GM19099 (cell line): Measurements from ENCODE around the gene PTCHD1.

ENCODE experiments used
- POLR2A ChIP-seq: IDR thresholded peaks from 3 replicates; pipeline ENCODE4 v1.6.1; 2011; ENCODE audit warnings: low read depth; ENCODE audit not compliant: insufficient read length; ENCODE audit errors: extremely low read depth

Gene PTCHD1

DNA sequence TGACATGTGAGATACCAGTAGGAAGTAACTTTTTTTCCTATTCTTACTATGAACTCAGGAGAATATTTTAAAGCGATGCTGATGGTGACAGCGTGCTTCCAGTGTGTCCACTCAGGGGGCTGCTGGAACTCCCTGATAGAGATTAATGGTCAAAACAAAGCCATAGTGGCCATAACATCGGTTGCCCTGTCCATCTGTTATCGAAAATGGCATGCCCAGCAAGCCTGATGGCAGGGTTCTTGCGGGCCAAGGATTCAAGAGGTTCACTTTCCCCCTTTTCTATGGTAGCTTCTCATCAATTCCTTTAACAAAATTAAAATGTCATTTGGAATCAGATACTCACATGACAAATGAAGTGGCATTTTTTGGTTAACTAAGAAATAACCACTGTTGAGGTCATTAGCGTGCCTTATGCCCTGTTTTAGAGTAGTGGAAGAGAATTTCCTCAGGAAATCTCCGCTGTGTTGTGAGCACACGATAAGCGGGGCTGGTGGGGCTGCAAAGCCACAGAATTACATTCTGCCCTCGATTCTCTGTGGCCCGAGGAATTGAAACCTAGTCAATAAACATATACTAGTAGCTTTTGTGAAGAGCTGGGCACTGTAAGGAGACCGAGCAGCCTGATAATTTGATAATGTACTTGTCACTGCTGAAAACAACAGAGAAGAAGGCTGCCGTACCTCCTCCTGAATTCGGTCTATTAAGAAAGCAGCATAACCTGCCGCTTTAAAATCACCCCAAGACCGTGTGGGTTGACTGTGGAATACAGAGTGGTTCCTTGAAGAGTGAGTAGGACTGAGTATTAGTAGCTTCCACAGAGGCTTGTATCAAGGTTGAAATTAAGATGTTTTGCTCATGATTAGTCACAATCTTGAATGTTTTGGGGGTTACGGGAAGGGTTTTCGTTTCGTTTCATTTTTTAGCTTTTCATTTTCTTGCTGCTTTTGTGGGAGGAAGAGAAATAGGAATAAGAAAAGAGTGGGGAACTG is 46.7 kb downstream of the PTCHD1 start:
- TF ChIP-seq POLR2A: no peak

- no peak for TF ChIP-seq POLR2A
Measured at GRCh38 chrX:23382572-23382971, 47.9 kb downstream of the PTCHD1 start.

GRCh38 chrX:23383411-23383810 is 48.8 kb downstream of the PTCHD1 start:
- no peak for TF ChIP-seq POLR2A

GRCh38 chrX:23385242-23385641 is 50.6 kb downstream of the PTCHD1 start:
- no peak for TF ChIP-seq POLR2A

- TF ChIP-seq POLR2A: no peak
Measured at GRCh38 chrX:23386260-23386659, 51.6 kb downstream of the PTCHD1 start.

DNA sequence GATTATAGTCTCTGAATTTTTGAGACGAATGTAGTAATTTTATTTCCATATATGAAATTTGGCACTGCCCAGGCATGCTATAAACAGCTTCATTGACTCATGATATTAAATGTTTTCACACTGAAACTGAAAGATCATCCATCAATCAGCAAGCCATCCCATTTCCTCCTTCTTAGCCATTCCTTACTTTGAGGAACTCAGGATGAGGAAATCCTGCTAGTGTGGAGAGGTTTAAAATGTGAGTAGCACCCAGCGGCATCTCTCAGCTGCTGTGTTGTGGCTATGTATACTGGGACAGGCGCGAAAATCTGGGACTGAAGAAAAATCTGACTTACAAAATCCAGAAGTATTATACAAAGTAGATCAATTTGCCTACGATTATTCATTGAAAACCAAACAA is 52.1 kb downstream of the PTCHD1 start:
- TF ChIP-seq POLR2A: no peak

DNA sequence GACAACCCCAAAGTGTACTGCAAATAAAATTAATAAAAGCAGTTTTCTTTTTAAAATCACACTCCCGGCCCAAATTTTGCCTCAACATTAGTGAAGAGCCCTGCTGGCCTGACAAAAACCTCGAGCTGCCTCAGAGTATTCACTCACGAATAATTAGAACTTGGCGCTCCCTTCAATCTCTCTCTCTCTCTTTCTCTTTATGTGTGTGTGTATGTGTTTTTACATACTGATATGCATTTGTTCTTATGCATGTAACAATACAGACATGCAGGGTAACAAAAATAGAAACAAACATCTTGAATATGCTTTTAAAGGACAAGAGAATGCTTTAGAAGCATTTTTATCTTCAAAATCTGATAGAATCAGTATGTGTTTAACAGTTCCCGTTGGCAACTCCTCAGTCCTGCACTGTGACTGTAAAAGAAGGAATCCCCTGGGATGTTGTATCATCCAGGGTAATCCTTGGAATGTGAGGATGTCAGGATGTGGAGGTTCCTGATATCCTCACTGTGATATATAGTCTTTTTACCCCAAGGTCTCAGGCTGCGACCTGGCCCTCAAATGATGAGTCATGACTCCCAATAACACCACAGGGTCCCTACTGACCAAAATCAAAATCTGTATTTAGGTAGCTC is 53.0 kb downstream of the PTCHD1 start:
- no peak for TF ChIP-seq POLR2A

GRCh38 chrX:23389196-23389792 is 54.6 kb downstream of the PTCHD1 start:
- no peak for TF ChIP-seq POLR2A

DNA sequence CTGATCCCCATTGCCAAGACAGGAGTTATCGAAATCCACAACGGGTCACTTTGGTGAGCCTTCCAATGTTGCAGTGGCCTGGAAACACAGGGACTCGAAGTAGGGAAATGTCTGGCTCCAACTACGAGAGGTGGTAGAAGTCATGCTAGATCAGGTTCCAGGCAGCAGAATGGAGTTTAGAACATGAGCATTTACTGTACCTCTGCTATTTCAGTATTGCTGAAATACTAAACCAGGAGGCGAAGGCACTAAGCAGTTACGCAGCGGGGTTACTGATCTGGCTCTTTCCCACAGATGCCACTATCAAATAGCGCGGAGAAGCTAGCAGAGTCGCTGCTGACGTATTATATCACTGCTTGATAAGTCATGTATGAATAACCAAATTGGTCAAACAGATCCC is 56.3 kb downstream of the PTCHD1 start:
- no peak for TF ChIP-seq POLR2A

DNA sequence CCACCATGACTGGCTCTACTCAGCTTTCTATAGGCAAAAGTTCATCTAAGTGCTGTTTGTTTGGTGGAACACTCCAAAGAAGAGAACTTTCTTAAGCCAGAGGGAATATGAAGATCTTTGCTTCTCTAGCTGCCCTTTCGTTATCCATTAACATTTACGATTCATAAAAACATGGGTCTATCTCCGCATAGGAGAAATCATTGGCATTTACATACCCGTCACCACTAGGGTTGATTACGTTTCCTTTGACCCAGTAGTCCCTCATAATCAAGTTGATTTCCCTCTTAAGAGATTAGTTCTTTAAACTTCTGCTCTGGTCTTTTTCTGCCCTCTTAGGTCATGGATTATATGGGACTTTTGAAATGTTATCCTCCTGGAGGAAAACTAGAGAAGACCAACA is 57.5 kb downstream of the PTCHD1 start:
- no peak for TF ChIP-seq POLR2A

- no peak for TF ChIP-seq POLR2A
Measured at GRCh38 chrX:23394421-23394820, 59.8 kb downstream of the PTCHD1 start.

GRCh38 chrX:23396263-23396662 is 61.6 kb downstream of the PTCHD1 start:
- no peak for TF ChIP-seq POLR2A

- no peak for TF ChIP-seq POLR2A
Measured at GRCh38 chrX:23398570-23398969, 63.9 kb downstream of the PTCHD1 start.

GRCh38 chrX:23403849-23404248 is 69.2 kb downstream of the PTCHD1 start:
- no peak for TF ChIP-seq POLR2A

- TF ChIP-seq POLR2A: no peak
Measured at GRCh38 chrX:23422912-23423311, 88.3 kb downstream of the PTCHD1 start.

DNA sequence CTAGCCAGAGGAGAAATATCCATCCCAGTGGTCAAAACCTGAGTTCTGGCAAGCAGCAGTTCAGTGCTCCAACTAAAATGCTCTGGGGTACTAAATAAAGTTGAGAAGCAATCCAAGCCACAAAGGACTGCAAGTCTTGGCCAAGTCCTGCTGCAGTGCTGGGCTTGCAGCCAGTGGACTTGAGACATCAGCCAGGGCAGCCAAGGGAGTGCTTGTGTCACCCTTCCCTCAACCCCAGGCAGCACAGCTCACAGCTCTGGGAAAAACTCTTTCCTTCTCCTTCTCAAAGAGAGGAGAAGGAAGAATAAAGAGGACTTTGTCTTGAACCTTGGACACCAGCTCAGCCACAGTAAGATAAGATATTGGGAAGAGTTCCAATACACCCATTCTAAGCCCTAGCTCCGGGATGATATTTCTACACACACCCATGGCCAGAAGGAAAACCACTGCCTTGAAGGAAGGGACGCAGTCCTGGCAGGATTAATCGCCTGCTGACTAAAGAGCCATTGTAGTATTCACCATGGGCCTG is 99.8 kb downstream of the PTCHD1 start:
- no peak for TF ChIP-seq POLR2A

DNA sequence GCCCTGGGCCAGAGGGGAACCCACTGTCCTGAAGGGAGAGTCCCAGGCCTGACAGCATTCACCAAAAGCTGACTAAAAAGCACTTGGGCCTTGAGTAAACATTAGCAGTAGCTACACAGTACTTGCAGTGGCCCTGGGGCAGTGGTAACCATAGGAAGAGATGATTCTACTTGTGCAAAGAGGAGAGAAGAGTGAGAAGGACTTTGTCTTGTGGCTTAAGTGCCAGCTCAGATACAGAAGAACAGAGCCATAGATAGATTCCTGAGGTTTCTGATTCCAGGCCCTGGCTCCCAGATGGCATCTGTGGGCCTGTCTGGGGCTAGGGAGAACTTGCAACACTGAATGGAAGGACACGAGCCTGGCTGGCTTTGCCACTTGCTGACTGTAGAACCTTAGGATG is 100.5 kb downstream of the PTCHD1 start:
- TF ChIP-seq POLR2A: no peak
